ELF-1 (cell line): ENCODE measurements around the gene PCCA.
"Not testable (repeated sequence)": the region's sequence is repeated elsewhere in the genome, so short reads cannot be mapped to it uniquely, and the experiment has no call there.

Experiments
- DNase-seq: peaks from one replicate; pipeline ENCODE4 v3.0.0-alpha.2; 2016; ENCODE audit warnings: low read depth, low spot score

The PCCA gene

GRCh38 chr13:100541897-100542825 lies 453.3 kb downstream of the PCCA start:
- DNase-seq, result no peak

GRCh38 chr13:100542826-100543156 lies 453.9 kb downstream of the PCCA start:
- no peak for DNase-seq

GRCh38 chr13:100543872-100544602 lies 455.1 kb downstream of the PCCA start:
- no peak for DNase-seq

- no peak for DNase-seq
Observed at GRCh38 chr13:100544866-100545683, 456.2 kb downstream of the PCCA start.

GRCh38 chr13:100545684-100546061 lies 456.8 kb downstream of the PCCA start:
- DNase-seq, result no peak

GRCh38 chr13:100546713-100547405 lies 458.0 kb downstream of the PCCA start:
- peak; percentile 54 for DNase-seq

GRCh38 chr13:100547791-100548201 lies 458.9 kb downstream of the PCCA start:
- DNase-seq, result peak; percentile 49

GRCh38 chr13:100549316-100549715 lies 460.4 kb downstream of the PCCA start:
- DNase-seq, result no peak

- no peak for DNase-seq
Observed at GRCh38 chr13:100552755-100553154, 463.9 kb downstream of the PCCA start.

GRCh38 chr13:100559886-100560285 lies 471.0 kb downstream of the PCCA start:
- no peak for DNase-seq

GRCh38 chr13:100560498-100561157 lies 471.7 kb downstream of the PCCA start:
- DNase-seq, result no peak

- DNase-seq, result no peak
Observed at GRCh38 chr13:100561158-100561499, 472.2 kb downstream of the PCCA start.

- no peak for DNase-seq
Observed at GRCh38 chr13:100561599-100562204, 472.8 kb downstream of the PCCA start.

- no peak for DNase-seq
Observed at GRCh38 chr13:100563779-100564178, 474.9 kb downstream of the PCCA start.

GRCh38 chr13:100564444-100565223 lies 475.7 kb downstream of the PCCA start:
- DNase-seq, result no peak

- DNase-seq, result no peak
Observed at GRCh38 chr13:100565286-100565685, 476.4 kb downstream of the PCCA start.

- DNase-seq, result no peak
Observed at GRCh38 chr13:100566543-100566942, 477.6 kb downstream of the PCCA start.

- DNase-seq, result peak; percentile 20
Observed at GRCh38 chr13:100573121-100573520, 484.2 kb downstream of the PCCA start.

GRCh38 chr13:100577239-100577638 lies 488.3 kb downstream of the PCCA start:
- DNase-seq, result not testable (repeated sequence)
